H1 (cell line): Measurements from ENCODE around the gene BPI. TPM values are rescaled to one million over a fixed set of nuclear protein-coding genes. Genes with fewer than 3 reads are reported as not detected.
A peak's percentile ranks its signal among the peaks of the same experiment; 100 is the strongest.

Source experiments
- CTCF ChIA-PET: fragments of 300-600 bp; sonication (Branson Sonifier 250); formaldehyde crosslinking; loops from one replicate; lab custom pipeline; 2021; ENCODE audit not compliant: partially characterized antibody; lab: Charles Lee
- POLR2A ChIA-PET: fragments of 300-600 bp; sonication (Branson Sonifier 250); formaldehyde crosslinking; loops from one replicate; lab custom pipeline; 2021; ENCODE audit warnings: inconsistent platforms; ENCODE audit not compliant: partially characterized antibody; lab: Charles Lee
- DNase-seq, 2 experiments: peaks; one replicate each; pipeline versions ENCODE4 v3.0.0 to v3.0.0-alpha.2; 2010 to 2022; ENCODE audit warnings: low spot score in 2 of 2, low read depth in 1 of 2, mixed read lengths in 1 of 2
- FAIRE-seq: peaks from 2 replicates; lab custom pipeline; 2011; peaks lifted over from hg19 to GRCh38; lab: Jason Lieb, UNC
- H2AFZ ChIP-seq: 2 replicates; pipeline ENCODE4 v1.8.1; 2012; ENCODE audit warnings: low read length, inconsistent platforms
- H2AK5ac ChIP-seq: 2 replicates; pipeline ENCODE4 v1.6.1; 2013; ENCODE audit warnings: low read depth, low read length
- H2BK120ac ChIP-seq: replicated peaks from 2 replicates; pipeline ENCODE3; 2013; ENCODE audit warnings: low read depth, low read length, inconsistent platforms
- H2BK12ac ChIP-seq: 2 replicates; pipeline ENCODE4 v1.6.1; 2013; ENCODE audit warnings: low read depth, low read length
- H2BK15ac ChIP-seq: 2 replicates; pipeline ENCODE4 v1.6.1; 2013; ENCODE audit warnings: low read length
- H2BK20ac ChIP-seq: 2 replicates; pipeline ENCODE4 v1.6.1; 2013; ENCODE audit warnings: low read length
- H2BK5ac ChIP-seq: 2 replicates; pipeline ENCODE4 v1.6.1; 2013; ENCODE audit warnings: low read depth, low read length
- H3K14ac ChIP-seq: 2 replicates; pipeline ENCODE4 v1.6.1; 2013; ENCODE audit warnings: inconsistent platforms; ENCODE audit not compliant: insufficient read length
- H3K18ac ChIP-seq: 2 replicates; pipeline ENCODE4 v1.6.1; 2013; ENCODE audit warnings: low read length; ENCODE audit errors: extremely low read depth
- H3K23ac ChIP-seq: 2 replicates; pipeline ENCODE4 v1.6.1; 2013; ENCODE audit warnings: inconsistent platforms; ENCODE audit not compliant: insufficient read length
- H3K23me2 ChIP-seq: 2 replicates; pipeline ENCODE4 v1.6.1; 2013; ENCODE audit warnings: low read depth, low read length
- H3K27ac ChIP-seq: 2 replicates; pipeline ENCODE4 v1.6.1; 2011; ENCODE audit warnings: low read depth, low read length, inconsistent platforms
- H3K27me3 ChIP-seq, 4 experiments: replicated peaks in 1 of 4; 1 replicate in 1 of 4; 2 replicates in 3 of 4; pipeline versions ENCODE4 v1.6.1 to v1.8.1; 2011 to 2013; ENCODE audit warnings: low read length in 3 of 4, mild to moderate bottlenecking in 3 of 4, inconsistent platforms in 2 of 4, mixed read lengths in 2 of 4, moderate library complexity in 1 of 4; ENCODE audit not compliant: control insufficient read depth in 3 of 4, insufficient read depth in 3 of 4; ENCODE audit errors: extremely low read depth in 1 of 4
- H3K36me3 ChIP-seq, 4 experiments: 2 replicates each; pipeline versions ENCODE4 v1.6.1 to v1.8.1; 2011 to 2013; ENCODE audit warnings: mild to moderate bottlenecking in 4 of 4, low read length in 3 of 4, moderate library complexity in 2 of 4, control low read depth in 1 of 4, inconsistent platforms in 1 of 4; ENCODE audit not compliant: insufficient read depth in 4 of 4, control insufficient read depth in 2 of 4
- H3K4ac ChIP-seq: replicated peaks from 2 replicates; pipeline ENCODE3; 2013; ENCODE audit warnings: low read length, low read depth, mixed read lengths, inconsistent platforms; ENCODE audit not compliant: insufficient read length
- H3K4me1 ChIP-seq, 4 experiments: replicated peaks in 1 of 4; 1 replicate in 1 of 4; 2 replicates in 3 of 4; pipeline versions ENCODE4 v1.6.1 to v1.8.1; 2011 to 2013; ENCODE audit warnings: low read length in 3 of 4, inconsistent platforms in 2 of 4, mixed read lengths in 1 of 4; ENCODE audit not compliant: insufficient read depth in 4 of 4, control insufficient read depth in 3 of 4
- H3K4me2 ChIP-seq, 2 experiments: 2 replicates each; pipeline versions ENCODE4 v1.6.1 to v1.8.1; 2011 to 2013; ENCODE audit warnings: low read depth in 2 of 2, low read length in 2 of 2, control low read depth in 1 of 2, inconsistent platforms in 1 of 2, mild to moderate bottlenecking in 1 of 2; ENCODE audit not compliant: insufficient read depth in 1 of 2
- H3K4me3 ChIP-seq, 4 experiments: fragments of 200-600, 300-600 bp in 1 of 4; sonication (generic), shearing (Covaris generic), sonication (Bioruptor Twin) in 1 of 4; 2 replicates each; pipeline versions ENCODE4 v1.5.1 to v1.8.1; 2011 to 2016; ENCODE audit warnings: low read length in 4 of 4, low read depth in 3 of 4, control low read depth in 2 of 4, inconsistent platforms in 2 of 4, mild to moderate bottlenecking in 2 of 4, mixed read lengths in 1 of 4, moderate library complexity in 1 of 4; ENCODE audit not compliant: insufficient read depth in 2 of 4; ENCODE audit errors: extremely low read depth in 1 of 4
- H3K56ac ChIP-seq: replicated peaks from 2 replicates; pipeline ENCODE3; 2013; ENCODE audit warnings: low read depth, mild to moderate bottlenecking, mixed read lengths, low read length, inconsistent platforms; ENCODE audit not compliant: insufficient read length
- H3K79me1 ChIP-seq: 2 replicates; pipeline ENCODE4 v1.6.1; 2013; ENCODE audit warnings: low read depth, low read length, control low read depth
- H3K79me2 ChIP-seq, 2 experiments: 2 replicates each; pipeline versions ENCODE4 v1.6.1 to v1.8.1; 2012 to 2013; ENCODE audit warnings: low read length in 2 of 2, mild to moderate bottlenecking in 2 of 2, inconsistent platforms in 1 of 2; ENCODE audit not compliant: insufficient read depth in 2 of 2, control insufficient read depth in 1 of 2
- H3K9ac ChIP-seq, 4 experiments: replicated peaks in 1 of 4; 1 replicate in 1 of 4; 2 replicates in 3 of 4; pipeline versions ENCODE4 v1.6.1 to v1.8.1; 2011 to 2013; ENCODE audit warnings: low read depth in 3 of 4, low read length in 3 of 4, control low read depth in 2 of 4, mild to moderate bottlenecking in 2 of 4, moderate library complexity in 2 of 4, inconsistent platforms in 1 of 4; ENCODE audit errors: extremely low read depth in 1 of 4
- H3K9me3 ChIP-seq, 2 experiments: 2 replicates each; pipeline versions ENCODE4 v1.6.1 to v1.8.1; 2012 to 2013; ENCODE audit warnings: mild to moderate bottlenecking in 2 of 2, moderate library complexity in 2 of 2, control low read depth in 1 of 2, inconsistent platforms in 1 of 2, low read depth in 1 of 2, low read length in 1 of 2, mixed read lengths in 1 of 2; ENCODE audit not compliant: insufficient read depth in 2 of 2
- H4K20me1 ChIP-seq, 2 experiments: replicated peaks in 1 of 2; 2 replicates each; pipeline versions ENCODE3 to v1.8.1; 2011 to 2013; ENCODE audit warnings: inconsistent platforms in 2 of 2, low read length in 2 of 2, mild to moderate bottlenecking in 1 of 2; ENCODE audit not compliant: insufficient read depth in 2 of 2, control insufficient read depth in 1 of 2
- H4K5ac ChIP-seq: 2 replicates; pipeline ENCODE4 v1.6.1; 2013; ENCODE audit warnings: low read length, low read depth, mixed read lengths, inconsistent platforms; ENCODE audit not compliant: insufficient read length
- H4K8ac ChIP-seq: 2 replicates; pipeline ENCODE4 v1.8.0; 2013; ENCODE audit warnings: mild to moderate bottlenecking, moderate library complexity, low read length, inconsistent platforms; ENCODE audit not compliant: insufficient read depth; ENCODE audit errors: extremely low read depth
- H4K91ac ChIP-seq: replicated peaks from 2 replicates; pipeline ENCODE3; 2013; ENCODE audit warnings: low read length, mixed read lengths, inconsistent platforms; ENCODE audit not compliant: insufficient read length
- CREB1 ChIP-seq: IDR thresholded peaks from 2 replicates; pipeline ENCODE4 v1.6.1; 2012; ENCODE audit warnings: inconsistent platforms
- HDAC2 ChIP-seq, 2 experiments: fragments of 300-600 bp in 1 of 2; sonication (generic) in 1 of 2; IDR thresholded peaks; 2 replicates each; pipeline ENCODE4 v1.6.1; 2011 to 2012; ENCODE audit warnings: low read depth in 2 of 2, low read length in 2 of 2, mild to moderate bottlenecking in 2 of 2, moderate library complexity in 2 of 2, borderline replicate concordance in 1 of 2, inconsistent platforms in 1 of 2
- JUND ChIP-seq: IDR thresholded peaks from 2 replicates; pipeline ENCODE4 v1.6.1; 2011; ENCODE audit warnings: mild to moderate bottlenecking, improper control_type of control experiment, low read length
- KDM1A ChIP-seq: fragments of 200-600, 300-600 bp; sonication (generic); IDR thresholded peaks from 2 replicates; pipeline ENCODE4 v1.7.1; 2016; ENCODE audit warnings: mild to moderate bottlenecking, low read length, borderline replicate concordance
- MAFK ChIP-seq: IDR thresholded peaks from 2 replicates; pipeline ENCODE4 v1.6.1; 2012; ENCODE audit warnings: low read depth, mild to moderate bottlenecking, improper control_type of control experiment, low read length
- NANOG ChIP-seq: IDR thresholded peaks from 2 replicates; pipeline ENCODE4 v1.6.1; 2011; ENCODE audit warnings: low read length, low read depth, mild to moderate bottlenecking, inconsistent platforms; ENCODE audit not compliant: insufficient read depth, poor library complexity, severe bottlenecking
- POLR2AphosphoS5 ChIP-seq: IDR thresholded peaks from 2 replicates; pipeline ENCODE4 v1.6.1; 2011; ENCODE audit warnings: low read depth, low read length
- POU5F1 ChIP-seq: IDR thresholded peaks from 2 replicates; pipeline ENCODE4 v1.6.1; 2011; ENCODE audit warnings: low read depth, mild to moderate bottlenecking, low read length, moderate library complexity
- RBBP5 ChIP-seq: IDR thresholded peaks from 2 replicates; pipeline ENCODE4 v1.7.1; 2012; ENCODE audit warnings: low read depth, mild to moderate bottlenecking, inconsistent platforms, low read length, moderate library complexity, borderline replicate concordance
- SP1 ChIP-seq: IDR thresholded peaks from 2 replicates; pipeline ENCODE4 v1.6.1; 2011; ENCODE audit warnings: low read depth, low read length
- TAF1 ChIP-seq: IDR thresholded peaks from 2 replicates; pipeline ENCODE4 v1.6.1; 2011; ENCODE audit warnings: mild to moderate bottlenecking, low read depth, low read length
- TAF7 ChIP-seq: optimal IDR thresholded peaks from 2 replicates; pipeline ENCODE3; 2011; ENCODE audit warnings: low read depth, mild to moderate bottlenecking, inconsistent platforms, low read length, moderate library complexity, borderline replicate concordance
- TBP ChIP-seq: IDR thresholded peaks from 2 replicates; pipeline ENCODE4 v1.6.1; 2011; ENCODE audit warnings: low read depth, low read length, improper control_type of control experiment
- WGBS, 2 experiments: shearing (Covaris generic) in 1 of 2; methylation state at CpG; one replicate each; pipeline versions ENCODE4 v1.1.6 to v1.1.7; 2013 to 2015; ENCODE audit warnings: low lambda C conversion rate in 2 of 2, mixed read lengths in 2 of 2, inconsistent platforms in 1 of 2, low coverage in 1 of 2, missing lambda C conversion rate in 1 of 2; ENCODE audit not compliant: insufficient replicate concordance in 2 of 2, insufficient coverage in 1 of 2, insufficient read length in 1 of 2; ENCODE audit errors: extremely low coverage in 1 of 2, missing lambda C conversion rate in 1 of 2; 5-methylcytosine and 5-hydroxymethylcytosine counted together
- polyA plus RNA-seq, 7 experiments: library from polyadenylated mRNA; depleted of rRNA in 3 of 7; stranded (reverse) in 5 of 7; unstranded in 2 of 7; fragments of >200 nt in 5 of 7; fragments of 200-250 nt in 2 of 7; gene quantifications; 1 replicate in 5 of 7; 2 replicates in 1 of 7; 4 replicates in 1 of 7; pipeline versions ENCODE4 v1.2.1 to v1.2.3, GENCODE V29; 2011 to 2013; ENCODE audit warnings: missing spikeins in 2 of 7, mixed read lengths in 2 of 7
- total RNA-seq: library from RNA; stranded (reverse); fragmentation: NEBNext Ultra II Directional; extraction: Animal tissue kit (Norgen Biotek cat#: 25700); gene quantifications from 2 replicates; pipeline ENCODE4 v1.2.1, GENCODE V29; 2021

Gene BPI
- total and polyA plus RNA-seq, 2 of the 8 experiments (the other 6 are each of a cell fraction or from before 2014, with no cell fraction given), result not detected

GRCh38 chr20:38342216-38342615, 38.3 kb downstream of the BPI start:
- Histone ChIP-seq H3K9ac (no peak overlapping the region), H2AFZ (no peak overlapping the region), H2BK120ac (no peak overlapping the region), H2BK15ac (no peak overlapping the region; the same call in 1 of the 2 replicates), H3K18ac (peak overlapping the region; percentile 94; the same call in 1 of the 2 replicates), H3K4me2 (peak overlapping the region; percentile 4 to 43), H4K5ac (peak overlapping the region; percentile 55), H4K20me1 (no peaks in the 10 kb centered on the region), H4K91ac (no peak overlapping the region), H3K27me3 (no peaks in the 10 kb centered on the region), H3K23ac (no peak overlapping the region), H4K8ac (no peak overlapping the region), H3K27ac (peak overlapping the region; percentile 67; the same call in 1 of the 2 replicates), H2BK20ac (peak overlapping the region; percentile 80; the same call in 1 of the 2 replicates), H3K36me3 (no peaks in the 10 kb centered on the region), H3K23me2 (no peaks in the 10 kb centered on the region), H3K79me1 (no peaks in the 10 kb centered on the region), H3K79me2 (no peaks in the 10 kb centered on the region), H2AK5ac (no peak overlapping the region), H3K9me3 (peaks cover 0 to 5% of the 10 kb centered on the region in 2 experiments; a peak in 2 of 4 replicates), H2BK5ac (peak overlapping the region; percentile 16; the same call in 1 of the 2 replicates), H3K4me3 (peak overlapping the region in 1 of 4 experiments; percentile 17; a peak in 1 of 8 replicates), H3K56ac (no peak overlapping the region), H3K4me1 (peaks cover 10 to 24% (median 15%) of the 10 kb centered on the region in 4 experiments), H3K4ac (no peak overlapping the region), H3K14ac (no peak overlapping the region), H2BK12ac (peak overlapping the region; percentile 56; the same call in 1 of the 2 replicates)
- peak; percentile 57 to 62 for DNase-seq
- WGBS, 2 experiments, result 14% methylated on average over 7 of the region's 7 CpGs; no CpG with 5 or more reads in 1 of the 2 experiments
- peak; percentile 98 for FAIRE-seq
- ChIA-PET POLR2A (interaction anchor here (0.9 to 3.1 kb wide), 4 partner anchors 11 to 76 kb away, joined by 4 to 11 read pairs (median 8); no protein-coding TSS in a partner anchor), CTCF (interaction anchor here (0.7 to 9.6 kb wide), 9 partner anchors 10 to 301 kb away, joined by 3 to 390 read pairs (median 3); partner anchors contain the start of gene LBP)
- TF ChIP-seq RBBP5 (peak; percentile 60; the same call in 1 of the 2 replicates), POLR2AphosphoS5 (no peak), TAF1 (0 out of 2 replicates have a peak, but pooled peaks have one; percentile 46), POU5F1 (0 out of 2 replicates have a peak, but pooled peaks have one; percentile 30), SP1 (0 out of 2 replicates have a peak, but pooled peaks have one; percentile 25), CREB1 (no peak), NANOG (peak; percentile 80), KDM1A (peak; percentile 64; the same call in 1 of the 2 replicates), TAF7 (peak; percentile 10), MAFK (no peak), TBP (peak; percentile 45; the same call in 1 of the 2 replicates), HDAC2 (IDR thresholded peaks at IDR 0.05; ENCODE audit: borderline replicate concordance in 1 of 2, low read depth in 2 of 2, low read length in 2 of 2) (peak in 1 of 2 experiments; percentile 72; a peak in 1 of 4 replicates), JUND (no peak)
